Gastroesophageal sphincter (tissue), 4 donors: Measurements from ENCODE around the gene ITGA11. TPM values are rescaled to one million over a fixed set of nuclear protein-coding genes. Genes with fewer than 3 reads are reported as not detected.

ENCODE experiments used
- ATAC-seq: fragments of 150-250 bp; one replicate; pipeline ENCODE4 v1.9.1; 2016; ENCODE audit warnings: mild to moderate bottlenecking, moderate library complexity
- H3K27ac ChIP-seq, 4 donors: fragments of 200-600 bp; sonication (generic) in 3 of 4; 1 replicate in 3 of 4; 2 replicates in 1 of 4; pipeline ENCODE4 v1.5.1; 2016 to 2019
- H3K27me3 ChIP-seq: fragments of 200-600 bp; sonication (generic); one replicate; pipeline ENCODE4 v1.5.1; 2019
- H3K36me3 ChIP-seq, 2 donors: fragments of 200-600 bp; sonication (generic); one replicate each; pipeline ENCODE4 v1.5.1; 2019; ENCODE audit warnings: control low read depth in 1 of 2
- H3K4me1 ChIP-seq, 3 donors: fragments of 200-600 bp; sonication (generic); 1 replicate in 2 of 3; 2 replicates in 1 of 3; pipeline ENCODE4 v1.5.1; 2016 to 2019; ENCODE audit warnings: control low read depth in 2 of 3
- H3K4me3 ChIP-seq, 2 donors: fragments of 200-600 bp; sonication (generic); one replicate each; pipeline ENCODE4 v1.5.1; 2019; ENCODE audit warnings: mild to moderate bottlenecking in 1 of 2, moderate library complexity in 1 of 2
- H3K9me3 ChIP-seq, 3 donors: fragments of 200-600 bp; sonication (generic); one replicate each; pipeline ENCODE4 v1.5.1; 2017 to 2019; ENCODE audit warnings: control low read depth in 2 of 3
- CTCF ChIP-seq, 4 experiments: fragments of 200-600 bp in 2 of 4; fragments of 450-650 bp in 2 of 4; sonication (generic) in 1 of 4; IDR thresholded peaks; one replicate each; pipeline ENCODE4 v1.5.1; 2017 to 2019; ENCODE audit warnings: antibody characterized with exemption in 4 of 4, mild to moderate bottlenecking in 2 of 4, moderate library complexity in 2 of 4
- EP300 ChIP-seq: sonication (generic); formaldehyde crosslinking; IDR thresholded peaks from one replicate; pipeline ENCODE4 v1.6.1; 2017; ENCODE audit warnings: antibody characterized with exemption, mild to moderate bottlenecking
- POLR2A ChIP-seq, 2 donors: fragments of 450-650 bp; IDR thresholded peaks; one replicate each; pipeline ENCODE4 v1.6.1; 2017; ENCODE audit warnings: antibody characterized with exemption in 2 of 2, mild to moderate bottlenecking in 2 of 2, moderate library complexity in 1 of 2
- POLR2AphosphoS5 ChIP-seq: sonication (generic); formaldehyde crosslinking; IDR thresholded peaks from one replicate; pipeline ENCODE4 v1.6.1; 2017; ENCODE audit warnings: antibody characterized with exemption
- WGBS, 2 donors: methylation state at CpG; one replicate each; pipeline ENCODE4 v1.1.5; 2018; ENCODE audit warnings: low coverage in 1 of 2; 5-methylcytosine and 5-hydroxymethylcytosine counted together
- total RNA-seq, 4 donors: library from RNA; depleted of rRNA; stranded (reverse); fragments of >200 nt; gene quantifications; one replicate each; pipeline ENCODE4 v1.1.0, GENCODE V29; 2016

Gene ITGA11
- total RNA-seq, 4 donors from 2014 or later: 3.8 to 9.5 (median 6.7) TPM

GRCh38 chr15:68289621-68290352 is 142.2 kb downstream of the ITGA11 start:
- ATAC-seq: no peak
- no peak for TF ChIP-seq POLR2AphosphoS5
- TF ChIP-seq POLR2A (IDR thresholded peaks at IDR 0.05): no peak
- no peak for TF ChIP-seq EP300
- no peak for TF ChIP-seq CTCF (IDR thresholded peaks at IDR 0.05)

GRCh38 chr15:68289057-68289456 is 142.9 kb downstream of the ITGA11 start:
- Histone ChIP-seq H3K4me1 (peaks cover 16 to 97% (median 30%) of the 10 kb centered on the region in 3 donors), H3K4me3 (no peak overlapping the region), H3K27me3 (no peaks in the 10 kb centered on the region), H3K9me3 (no peaks in the 10 kb centered on the region), H3K27ac (peak overlapping the region in 1 of 4 donors; percentile 28), H3K36me3 (peaks cover 0 to 31% of the 10 kb centered on the region in 2 donors)
- TF ChIP-seq POLR2A (IDR thresholded peaks at IDR 0.05): no peak
- ATAC-seq: no peak
- WGBS, 2 donors: 62 to 69% methylated on average over 2 of the region's 2 CpGs

More at GRCh38 chr15:68289621-68290352, 142.2 kb downstream of the ITGA11 start:
- H3K27me3 ChIP-seq: no peaks in the 10 kb centered on the region
- peaks cover 20 to 97% (median 30%) of the 10 kb centered on the region in 3 donors for H3K4me1 ChIP-seq
- no peaks in the 10 kb centered on the region for H3K9me3 ChIP-seq
- H3K27ac ChIP-seq: peak overlapping the region in 1 of 4 donors; percentile 28
- peaks cover 0 to 26% of the 10 kb centered on the region in 2 donors for H3K36me3 ChIP-seq
- no peak overlapping the region for H3K4me3 ChIP-seq
- 81 to 88% methylated on average over 9 to 14 of the region's 14 CpGs for WGBS, 2 donors

- Histone ChIP-seq H3K9me3 (no peaks in the 10 kb centered on the region), H3K4me1 (peaks cover 19 to 100% (median 24%) of the 10 kb centered on the region in 3 donors), H3K27ac (no peak overlapping the region), H3K36me3 (peaks cover 0 to 30% of the 10 kb centered on the region in 2 donors), H3K27me3 (no peaks in the 10 kb centered on the region), H3K4me3 (no peak overlapping the region)
- no peak for ATAC-seq
- TF ChIP-seq EP300: no peak
- WGBS, 2 donors: 62 to 75% methylated on average over 3 to 5 of the region's 5 CpGs
Observed at GRCh38 chr15:68286256-68286655, 145.7 kb downstream of the ITGA11 start.

GRCh38 chr15:68285259-68285980 is 146.5 kb downstream of the ITGA11 start:
- peaks cover 22 to 100% (median 22%) of the 10 kb centered on the region in 3 donors for H3K4me1 ChIP-seq
- no peak for ATAC-seq
- no peaks in the 10 kb centered on the region for H3K27me3 ChIP-seq
- peak overlapping the region in 2 of 4 donors; percentile 3 to 24 for H3K27ac ChIP-seq
- WGBS, 2 donors: 75 to 84% methylated on average over 4 to 5 of the region's 5 CpGs
- TF ChIP-seq POLR2A (IDR thresholded peaks at IDR 0.05): no peak
- no peak for TF ChIP-seq POLR2AphosphoS5
- H3K4me3 ChIP-seq: no peak overlapping the region
- H3K36me3 ChIP-seq: peaks cover 0 to 22% of the 10 kb centered on the region in 2 donors
- H3K9me3 ChIP-seq: no peaks in the 10 kb centered on the region

GRCh38 chr15:68284616-68285258 is 147.2 kb downstream of the ITGA11 start:
- Histone ChIP-seq H3K27ac (peak overlapping the region in 2 of 4 donors; percentile 3 to 4), H3K27me3 (no peaks in the 10 kb centered on the region), H3K9me3 (no peaks in the 10 kb centered on the region), H3K4me1 (peaks cover 22 to 100% (median 22%) of the 10 kb centered on the region in 3 donors), H3K36me3 (peaks cover 0 to 15% of the 10 kb centered on the region in 2 donors), H3K4me3 (no peak overlapping the region)
- WGBS, 2 donors: 85% methylated on average over 5 to 7 of the region's 7 CpGs
- TF ChIP-seq CTCF (IDR thresholded peaks at IDR 0.05) (no peak), POLR2AphosphoS5 (no peak), EP300 (no peak), POLR2A (IDR thresholded peaks at IDR 0.05) (no peak)
- no peak for ATAC-seq

- 41 to 66% methylated on average over 2 of the region's 2 CpGs for WGBS, 2 donors
- H3K4me1 ChIP-seq: peaks cover 10 to 96% (median 22%) of the 10 kb centered on the region in 3 donors
Observed at GRCh38 chr15:68283401-68283800, 148.6 kb downstream of the ITGA11 start.

More at GRCh38 chr15:68283401-68283800, 148.6 kb downstream of the ITGA11 start:
- peaks cover 0 to 10% of the 10 kb centered on the region in 2 donors for H3K36me3 ChIP-seq
- H3K27me3 ChIP-seq: no peaks in the 10 kb centered on the region
- H3K9me3 ChIP-seq: no peaks in the 10 kb centered on the region
- no peak for TF ChIP-seq CTCF (IDR thresholded peaks at IDR 0.05)
- no peak for TF ChIP-seq POLR2AphosphoS5
- TF ChIP-seq EP300: no peak
- no peak for TF ChIP-seq POLR2A (IDR thresholded peaks at IDR 0.05)
- ATAC-seq: no peak
- peak overlapping the region in 1 of 4 donors; percentile 94 for H3K27ac ChIP-seq
- no peak overlapping the region for H3K4me3 ChIP-seq
